ENCODE results near the gene NHSL1.

The NHSL1 gene, protein sequence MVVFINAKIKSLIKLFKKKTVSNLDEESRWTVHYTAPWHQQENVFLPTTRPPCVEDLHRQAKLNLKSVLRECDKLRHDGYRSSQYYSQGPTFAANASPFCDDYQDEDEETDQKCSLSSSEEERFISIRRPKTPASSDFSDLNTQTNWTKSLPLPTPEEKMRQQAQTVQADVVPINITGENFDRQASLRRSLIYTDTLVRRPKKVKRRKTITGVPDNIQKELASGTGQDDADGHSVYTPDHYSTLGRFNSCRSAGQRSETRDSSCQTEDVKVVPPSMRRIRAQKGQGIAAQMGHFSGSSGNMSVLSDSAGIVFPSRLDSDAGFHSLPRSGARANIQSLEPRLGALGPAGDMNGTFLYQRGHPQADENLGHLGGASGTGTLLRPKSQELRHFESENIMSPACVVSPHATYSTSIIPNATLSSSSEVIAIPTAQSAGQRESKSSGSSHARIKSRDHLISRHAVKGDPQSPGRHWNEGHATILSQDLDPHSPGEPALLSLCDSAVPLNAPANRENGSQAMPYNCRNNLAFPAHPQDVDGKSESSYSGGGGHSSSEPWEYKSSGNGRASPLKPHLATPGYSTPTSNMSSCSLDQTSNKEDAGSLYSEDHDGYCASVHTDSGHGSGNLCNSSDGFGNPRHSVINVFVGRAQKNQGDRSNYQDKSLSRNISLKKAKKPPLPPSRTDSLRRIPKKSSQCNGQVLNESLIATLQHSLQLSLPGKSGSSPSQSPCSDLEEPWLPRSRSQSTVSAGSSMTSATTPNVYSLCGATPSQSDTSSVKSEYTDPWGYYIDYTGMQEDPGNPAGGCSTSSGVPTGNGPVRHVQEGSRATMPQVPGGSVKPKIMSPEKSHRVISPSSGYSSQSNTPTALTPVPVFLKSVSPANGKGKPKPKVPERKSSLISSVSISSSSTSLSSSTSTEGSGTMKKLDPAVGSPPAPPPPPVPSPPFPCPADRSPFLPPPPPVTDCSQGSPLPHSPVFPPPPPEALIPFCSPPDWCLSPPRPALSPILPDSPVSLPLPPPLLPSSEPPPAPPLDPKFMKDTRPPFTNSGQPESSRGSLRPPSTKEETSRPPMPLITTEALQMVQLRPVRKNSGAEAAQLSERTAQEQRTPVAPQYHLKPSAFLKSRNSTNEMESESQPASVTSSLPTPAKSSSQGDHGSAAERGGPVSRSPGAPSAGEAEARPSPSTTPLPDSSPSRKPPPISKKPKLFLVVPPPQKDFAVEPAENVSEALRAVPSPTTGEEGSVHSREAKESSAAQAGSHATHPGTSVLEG (N-terminal part only)

DNA sequence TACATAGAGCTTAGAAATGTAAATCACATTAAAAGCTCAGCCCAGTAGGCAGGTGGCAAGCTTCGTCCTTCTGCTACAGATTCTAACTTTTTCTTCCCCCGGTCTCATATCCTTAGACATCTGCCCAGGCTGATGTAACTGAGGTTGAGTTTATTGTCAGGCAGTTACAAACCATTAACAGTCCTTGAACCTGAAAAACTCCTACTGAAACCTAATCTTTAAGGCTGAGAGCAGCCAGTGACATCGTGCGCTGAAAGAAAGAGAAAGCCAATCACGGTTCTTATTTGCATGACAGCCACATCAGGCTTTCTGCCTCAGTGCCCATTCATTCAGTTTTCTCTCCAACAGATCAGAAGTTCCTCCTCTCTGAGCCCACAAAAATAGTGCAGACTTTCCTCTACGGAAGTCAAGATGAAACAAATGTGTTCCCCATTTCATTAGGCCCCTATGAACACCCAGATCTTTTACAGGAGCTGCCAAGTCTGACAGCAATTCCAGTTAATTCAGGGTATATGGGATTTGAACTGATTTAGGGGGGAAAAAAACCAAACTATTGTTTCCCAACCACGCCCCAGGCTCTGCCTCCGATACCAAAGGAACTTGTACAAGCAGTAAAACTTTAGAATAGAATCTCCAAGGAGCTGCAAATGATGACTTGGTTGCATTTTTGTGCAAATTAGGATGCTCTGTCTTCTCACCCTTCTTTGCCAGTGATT, at the start of gene NHSL1:
Gene NHSL1 (minus strand): TSS at position 192 of the 716 bp plus-strand sequence. CDS start 204 bp downstream, outside the sequence.
- no peak for DNase-seq (ENCODE audit: low read depth, low spot score)
- peaks cover 4% of the 10 kb centered on the region for H3K4me1 ChIP-seq (ENCODE audit: control insufficient read depth, insufficient read depth, low read length)
- H3K27me3 ChIP-seq (ENCODE audit: control insufficient read depth, insufficient read depth, low read length), result no peaks in the 10 kb centered on the region
- H3K36me3 ChIP-seq (ENCODE audit: control insufficient read depth, insufficient read depth, low read length), result no peaks in the 10 kb centered on the region
- no peak within 1 kb of the TSS for H3K27ac ChIP-seq (ENCODE audit: low read length)
- H3K4me3 ChIP-seq (ENCODE audit: low read length), result no peak within 1 kb of the TSS
- WGBS (ENCODE audit: insufficient coverage, insufficient read length), result no CpG with 5 or more reads among the region's 8 CpGs
- no peaks in the 10 kb centered on the region for H3K9me3 ChIP-seq (ENCODE audit: control insufficient read depth, insufficient read depth, low read length)

DNA sequence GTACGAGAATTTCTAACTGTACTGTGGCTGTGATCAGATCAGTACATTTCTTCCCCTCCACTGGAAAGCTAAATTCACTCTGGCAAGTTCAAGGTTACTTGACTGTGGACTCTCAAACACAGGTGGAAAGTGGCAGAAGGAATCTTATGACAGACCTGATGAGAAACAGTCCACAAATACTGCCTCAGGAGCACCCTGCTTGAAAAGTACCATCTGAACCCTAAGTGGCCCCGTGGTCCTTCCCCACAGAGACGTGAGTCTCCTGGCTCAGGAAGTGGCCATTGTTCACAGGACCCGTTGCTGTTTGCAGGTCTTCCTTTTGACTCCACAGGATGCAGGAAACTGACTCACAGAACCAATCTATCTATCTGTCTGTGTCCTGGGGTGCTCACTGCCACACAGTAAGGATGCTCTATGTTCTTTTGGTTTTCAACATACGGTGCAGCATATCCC, 47.5 kb upstream of the NHSL1 start:
- no peak overlapping the region for H3K4me3 ChIP-seq (ENCODE audit: low read length)
- DNase-seq (ENCODE audit: low read depth, low spot score), result no peak
- H3K4me1 ChIP-seq (ENCODE audit: control insufficient read depth, insufficient read depth, low read length), result peaks cover 4% of the 10 kb centered on the region; the same call in 1 of the 2 replicates
- WGBS (ENCODE audit: insufficient coverage, insufficient read length), result no CpG with 5 or more reads among the region's 5 CpGs
- H3K27me3 ChIP-seq (ENCODE audit: control insufficient read depth, insufficient read depth, low read length), result no peaks in the 10 kb centered on the region
- no peak overlapping the region for H3K27ac ChIP-seq (ENCODE audit: low read length)
- H3K36me3 ChIP-seq (ENCODE audit: control insufficient read depth, insufficient read depth, low read length), result no peaks in the 10 kb centered on the region
- no peaks in the 10 kb centered on the region for H3K9me3 ChIP-seq (ENCODE audit: control insufficient read depth, insufficient read depth, low read length)

DNA sequence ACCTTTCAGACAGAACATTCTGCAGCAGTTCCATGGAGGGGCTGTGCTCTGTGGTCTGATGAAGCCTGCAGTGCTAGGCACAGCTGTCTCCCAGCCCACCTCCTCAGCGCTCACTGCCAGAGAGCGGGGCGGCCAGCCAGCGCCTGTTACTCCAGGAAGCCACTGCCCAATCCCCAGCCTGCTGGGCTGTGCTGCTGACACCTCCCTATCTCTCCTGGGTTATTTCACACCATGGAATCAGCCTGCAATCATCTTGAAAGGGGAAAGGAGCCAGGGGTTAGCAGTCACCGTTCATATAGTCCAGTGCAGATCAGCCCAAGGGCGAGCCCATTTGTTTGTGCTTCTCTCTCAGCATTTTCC, 46.3 kb upstream of the NHSL1 start:
- H3K4me1 ChIP-seq (ENCODE audit: control insufficient read depth, insufficient read depth, low read length), result peaks cover 4% of the 10 kb centered on the region; the same call in 1 of the 2 replicates
- no CpG with 5 or more reads among the region's 6 CpGs for WGBS (ENCODE audit: insufficient coverage, insufficient read length)
- H3K27ac ChIP-seq (ENCODE audit: low read length), result no peak overlapping the region

DNA sequence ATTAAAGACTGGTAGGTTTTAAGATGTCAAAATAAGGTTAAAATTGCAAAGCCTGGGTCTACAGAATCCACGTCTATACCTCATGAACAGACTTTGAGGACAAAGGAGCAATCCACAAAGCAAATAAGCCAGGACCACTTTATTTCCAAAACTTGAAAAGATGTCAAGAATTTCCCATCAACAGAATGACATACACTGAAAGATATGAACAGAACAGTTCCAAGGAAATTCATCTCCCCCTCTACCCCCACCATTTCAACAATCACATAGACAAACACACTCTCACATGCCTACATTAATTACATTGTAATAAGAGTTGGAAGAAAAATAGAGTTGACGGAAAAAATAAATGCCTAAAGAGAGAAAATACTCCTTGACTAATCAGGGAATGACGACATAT, 45.2 kb upstream of the NHSL1 start:
- H3K27me3 ChIP-seq (ENCODE audit: control insufficient read depth, insufficient read depth, low read length), result no peaks in the 10 kb centered on the region
- DNase-seq (ENCODE audit: low read depth, low spot score), result no peak
- no CpG with 5 or more reads among the region's 3 CpGs for WGBS (ENCODE audit: insufficient coverage, insufficient read length)
- no peak overlapping the region for H3K4me3 ChIP-seq (ENCODE audit: low read length)
- H3K4me1 ChIP-seq (ENCODE audit: control insufficient read depth, insufficient read depth, low read length), result peaks cover 4% of the 10 kb centered on the region; the same call in 1 of the 2 replicates
- no peaks in the 10 kb centered on the region for H3K9me3 ChIP-seq (ENCODE audit: control insufficient read depth, insufficient read depth, low read length)
- H3K36me3 ChIP-seq (ENCODE audit: control insufficient read depth, insufficient read depth, low read length), result no peaks in the 10 kb centered on the region
- H3K27ac ChIP-seq (ENCODE audit: low read length), result no peak overlapping the region

More for the DNA sequence above, 46.3 kb upstream of the NHSL1 start:
- Histone ChIP-seq H3K9me3 (ENCODE audit: control insufficient read depth, insufficient read depth, low read length) (no peaks in the 10 kb centered on the region), H3K27me3 (ENCODE audit: control insufficient read depth, insufficient read depth, low read length) (no peaks in the 10 kb centered on the region), H3K36me3 (ENCODE audit: control insufficient read depth, insufficient read depth, low read length) (no peaks in the 10 kb centered on the region), H3K4me3 (ENCODE audit: low read length) (no peak overlapping the region)
- DNase-seq (ENCODE audit: low read depth, low spot score), result no peak

DNA sequence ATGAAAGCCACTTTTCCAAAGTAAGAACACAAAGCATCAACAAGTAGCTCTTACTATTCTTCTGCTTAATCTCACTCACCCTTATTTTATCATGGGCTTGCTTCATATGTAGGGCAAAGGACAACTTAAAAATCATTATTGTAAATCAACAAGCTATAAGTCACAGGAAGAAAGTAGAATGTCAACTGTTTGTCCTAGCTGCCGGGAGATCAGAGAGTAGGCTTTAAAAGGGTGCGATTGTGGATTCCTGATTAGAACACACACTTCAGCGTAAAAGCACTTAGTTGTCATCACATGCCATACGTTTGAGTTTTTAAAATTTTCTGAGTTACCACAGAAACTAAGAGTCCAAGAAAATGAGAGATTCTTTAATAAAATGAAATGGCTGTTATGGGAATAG, 44.4 kb upstream of the NHSL1 start:
- H3K27me3 ChIP-seq (ENCODE audit: control insufficient read depth, insufficient read depth, low read length), result no peaks in the 10 kb centered on the region
- H3K36me3 ChIP-seq (ENCODE audit: control insufficient read depth, insufficient read depth, low read length), result no peaks in the 10 kb centered on the region
- no CpG with 5 or more reads among the region's 4 CpGs for WGBS (ENCODE audit: insufficient coverage, insufficient read length)
- H3K4me3 ChIP-seq (ENCODE audit: low read length), result no peak overlapping the region
- no peak overlapping the region for H3K27ac ChIP-seq (ENCODE audit: low read length)
- no peaks in the 10 kb centered on the region for H3K9me3 ChIP-seq (ENCODE audit: control insufficient read depth, insufficient read depth, low read length)
- DNase-seq (ENCODE audit: low read depth, low spot score), result no peak
- H3K4me1 ChIP-seq (ENCODE audit: control insufficient read depth, insufficient read depth, low read length), result peaks cover 4% of the 10 kb centered on the region; the same call in 1 of the 2 replicates

DNA sequence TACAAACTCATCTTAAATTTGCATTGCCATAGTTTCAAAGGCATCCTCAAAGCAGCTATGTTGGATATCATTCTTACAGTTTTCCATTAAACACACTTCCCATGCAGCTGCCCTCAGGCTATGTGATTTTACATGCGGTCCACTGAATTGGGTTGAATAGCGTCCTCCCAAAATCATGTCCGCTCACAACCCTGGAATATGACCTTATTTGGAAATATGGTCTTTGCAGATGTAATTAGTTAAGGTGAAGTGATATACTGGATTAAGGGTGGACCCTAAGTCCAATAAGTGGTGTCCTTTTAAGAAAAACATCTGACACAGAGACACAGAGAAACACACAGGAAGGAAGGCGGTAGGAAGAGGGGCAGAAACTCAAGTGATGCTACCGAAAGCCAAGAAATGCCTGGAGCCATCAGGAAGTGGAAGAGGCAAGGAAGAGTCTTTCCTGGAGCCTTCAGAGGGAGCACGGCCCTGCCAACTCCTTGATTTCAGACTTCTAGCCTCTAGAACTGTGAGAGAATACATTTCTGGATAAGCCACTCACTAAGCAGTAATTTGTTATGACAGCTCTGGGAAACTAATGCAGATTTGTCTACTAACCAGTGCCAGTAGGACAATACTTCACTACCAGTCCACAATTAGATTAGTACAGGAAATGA, 42.7 kb upstream of the NHSL1 start:
- Histone ChIP-seq H3K36me3 (ENCODE audit: control insufficient read depth, insufficient read depth, low read length) (no peaks in the 10 kb centered on the region), H3K4me3 (ENCODE audit: low read length) (no peak overlapping the region), H3K27me3 (ENCODE audit: control insufficient read depth, insufficient read depth, low read length) (no peaks in the 10 kb centered on the region), H3K4me1 (ENCODE audit: control insufficient read depth, insufficient read depth, low read length) (peaks cover 4% of the 10 kb centered on the region; the same call in 1 of the 2 replicates), H3K27ac (ENCODE audit: low read length) (no peak overlapping the region), H3K9me3 (ENCODE audit: control insufficient read depth, insufficient read depth, low read length) (no peaks in the 10 kb centered on the region)
- whole genome bisulfite sequencing (ENCODE audit: insufficient coverage, insufficient read length), result no CpG with 5 or more reads among the region's 6 CpGs
- DNase-seq (ENCODE audit: low read depth, low spot score), result no peak

DNA sequence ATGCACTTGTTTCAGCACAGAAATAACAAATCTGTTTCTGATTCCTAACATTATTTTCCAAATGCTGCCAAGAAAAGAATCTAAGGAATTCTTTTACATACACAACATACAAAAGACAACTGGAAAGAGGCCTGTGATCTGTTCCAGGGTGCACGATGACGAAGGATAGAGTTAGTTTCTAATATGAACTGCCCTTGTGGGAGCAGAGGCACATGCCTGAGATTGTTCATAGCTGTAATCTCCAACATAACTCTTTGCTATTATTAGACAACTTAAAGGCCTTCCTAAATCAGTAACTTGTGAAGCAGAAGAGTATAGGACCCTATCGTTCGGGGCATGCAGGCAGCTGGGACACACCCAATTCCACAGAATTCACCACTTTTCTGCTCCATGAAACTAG, 41.2 kb upstream of the NHSL1 start:
- H3K9me3 ChIP-seq (ENCODE audit: control insufficient read depth, insufficient read depth, low read length), result no peaks in the 10 kb centered on the region
- H3K27me3 ChIP-seq (ENCODE audit: control insufficient read depth, insufficient read depth, low read length), result no peaks in the 10 kb centered on the region
- H3K4me1 ChIP-seq (ENCODE audit: control insufficient read depth, insufficient read depth, low read length), result no peaks in the 10 kb centered on the region; the same call in 1 of the 2 replicates
- H3K27ac ChIP-seq (ENCODE audit: low read length), result no peak overlapping the region
- no peak for DNase-seq (ENCODE audit: low read depth, low spot score)
- no CpG with 5 or more reads among the region's 4 CpGs for WGBS (ENCODE audit: insufficient coverage, insufficient read length)
- H3K4me3 ChIP-seq (ENCODE audit: low read length), result no peak overlapping the region
- no peaks in the 10 kb centered on the region for H3K36me3 ChIP-seq (ENCODE audit: control insufficient read depth, insufficient read depth, low read length)

DNA sequence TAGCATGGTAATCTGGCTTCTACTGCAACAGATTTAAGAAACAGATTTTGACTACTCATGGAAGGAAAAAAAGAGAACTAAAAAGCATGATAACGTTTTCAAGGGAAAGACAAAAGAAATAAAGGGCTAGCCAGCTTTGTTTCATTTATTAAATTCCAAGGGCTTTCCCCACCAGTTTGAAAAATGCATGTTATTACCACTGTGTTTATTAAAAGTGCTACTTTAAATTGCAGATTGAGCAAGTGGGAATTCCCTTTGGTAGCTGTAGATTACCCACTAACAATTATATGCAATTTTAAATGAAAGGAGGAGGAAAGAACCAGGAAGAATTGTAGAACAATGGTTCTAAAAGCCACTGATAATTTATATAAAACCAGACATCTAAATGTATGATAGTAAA, 40.6 kb upstream of the NHSL1 start:
- Histone ChIP-seq H3K9me3 (ENCODE audit: control insufficient read depth, insufficient read depth, low read length) (no peaks in the 10 kb centered on the region), H3K27me3 (ENCODE audit: control insufficient read depth, insufficient read depth, low read length) (no peaks in the 10 kb centered on the region), H3K36me3 (ENCODE audit: control insufficient read depth, insufficient read depth, low read length) (no peaks in the 10 kb centered on the region), H3K4me3 (ENCODE audit: low read length) (no peak overlapping the region), H3K27ac (ENCODE audit: low read length) (no peak overlapping the region), H3K4me1 (ENCODE audit: control insufficient read depth, insufficient read depth, low read length) (no peaks in the 10 kb centered on the region; the same call in 1 of the 2 replicates)
- no CpG with 5 or more reads among the region's 1 CpG for WGBS (ENCODE audit: insufficient coverage, insufficient read length)
- no peak for DNase-seq (ENCODE audit: low read depth, low spot score)

DNA sequence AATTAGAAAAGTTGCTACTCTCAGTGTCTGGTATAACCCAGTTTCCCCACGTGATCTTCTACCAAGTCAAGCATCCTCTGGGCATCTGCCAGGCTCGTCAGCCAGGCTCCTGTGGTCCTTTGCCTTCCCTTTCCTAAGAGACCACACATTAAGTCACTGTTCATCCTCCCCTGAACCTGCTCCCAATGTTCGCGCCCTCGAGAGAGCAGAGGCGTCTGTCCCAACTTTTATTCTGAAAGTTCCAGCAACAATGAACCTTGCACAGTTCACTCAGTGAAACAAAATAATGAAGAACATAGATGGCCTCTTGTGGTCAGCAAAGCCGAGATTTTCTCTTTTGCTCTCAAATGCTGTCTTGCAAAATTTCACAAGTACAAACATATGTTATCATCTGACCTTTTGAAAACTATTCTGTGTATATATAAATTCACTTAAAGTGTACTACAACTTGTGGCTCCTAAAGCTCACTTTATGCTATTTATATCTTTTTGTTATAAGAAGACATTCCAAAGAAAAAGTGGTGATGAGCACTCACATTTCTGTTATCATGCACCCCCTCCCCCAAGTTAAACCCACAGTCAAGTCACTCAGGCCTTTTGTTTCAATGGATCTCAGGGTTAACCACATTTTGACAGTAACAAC, 39.2 kb upstream of the NHSL1 start:
- Histone ChIP-seq H3K4me1 (ENCODE audit: control insufficient read depth, insufficient read depth, low read length) (no peaks in the 10 kb centered on the region; the same call in 1 of the 2 replicates), H3K9me3 (ENCODE audit: control insufficient read depth, insufficient read depth, low read length) (no peaks in the 10 kb centered on the region), H3K36me3 (ENCODE audit: control insufficient read depth, insufficient read depth, low read length) (no peaks in the 10 kb centered on the region), H3K27ac (ENCODE audit: low read length) (no peak overlapping the region), H3K4me3 (ENCODE audit: low read length) (no peak overlapping the region), H3K27me3 (ENCODE audit: control insufficient read depth, insufficient read depth, low read length) (no peaks in the 10 kb centered on the region)
- DNase-seq (ENCODE audit: low read depth, low spot score), result no peak
- no CpG with 5 or more reads among the region's 7 CpGs for WGBS (ENCODE audit: insufficient coverage, insufficient read length)

Data from iPS DF 6.9 (cell line).